ENCODE data around the gene PPP2R2B.

The PPP2R2B gene

DNA sequence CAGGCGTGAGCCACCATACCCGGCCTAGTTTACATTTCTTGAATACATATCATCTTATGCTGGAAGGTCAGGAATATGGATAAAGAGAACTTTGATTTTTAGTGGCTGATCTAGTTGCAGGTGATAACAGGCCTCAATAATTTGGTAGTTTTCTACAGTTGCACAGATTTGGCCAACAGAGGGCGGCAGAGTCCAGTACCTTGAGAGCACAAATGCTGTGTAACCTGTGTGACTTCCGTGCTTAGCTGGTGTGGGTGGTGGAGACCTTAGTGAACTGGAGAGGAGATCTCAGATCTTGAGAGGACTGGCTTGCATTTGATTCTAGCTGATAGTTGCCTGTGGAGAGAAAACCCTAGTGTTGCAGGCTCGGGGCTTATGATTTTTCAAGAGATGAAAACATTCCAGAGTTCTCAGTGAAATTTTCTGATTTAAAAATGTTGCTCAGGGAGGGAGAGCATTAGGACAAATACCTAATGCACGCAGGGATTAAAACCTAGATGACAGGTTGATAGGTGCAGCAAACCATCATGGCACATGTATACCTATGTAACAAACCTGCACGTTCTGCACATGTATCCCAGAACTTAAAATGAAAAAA lies 345.2 kb downstream of the PPP2R2B start:
- peak; percentile 53 for DNase-seq

All from CD4-positive, alpha-beta T cell treated with Interferon gamma for 1 hour (primary cell).